Limb (tissue), 2 donors: ENCODE data around the gene ADAMTS1.

Experiments used
- DNase-seq, 2 donors: peaks; one replicate each; pipeline ENCODE4 v3.0.0-alpha.2; 2016; ENCODE audit errors: extremely low spot score in 2 of 2

Gene ADAMTS1

DNA sequence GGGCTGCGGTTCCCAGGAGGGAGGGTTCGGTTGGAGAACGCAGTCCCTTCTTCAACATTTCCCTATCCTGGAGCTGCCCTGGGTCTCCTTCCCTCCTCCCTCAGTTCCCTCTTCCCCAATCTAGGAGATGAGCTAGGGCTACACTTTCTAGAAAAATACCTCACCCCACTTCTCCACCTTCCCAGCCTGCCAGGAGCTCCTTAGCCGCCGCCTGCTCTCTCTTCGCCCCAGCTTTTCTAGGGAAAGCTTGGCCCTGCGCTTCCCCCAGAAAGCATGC lies 488 bp upstream of the ADAMTS1 start:
- no peak for DNase-seq

GRCh38 chr21:26844258-26845065 lies 747 bp downstream of the ADAMTS1 start:
- DNase-seq = peak in 1 of 2 donors; percentile 78

- DNase-seq = peak in 1 of 2 donors; percentile 45
Measured at GRCh38 chr21:26843933-26844257, 1.3 kb downstream of the ADAMTS1 start.

GRCh38 chr21:26842974-26843932 lies 2.0 kb downstream of the ADAMTS1 start:
- peak; percentile 93 to 94 for DNase-seq

DNA sequence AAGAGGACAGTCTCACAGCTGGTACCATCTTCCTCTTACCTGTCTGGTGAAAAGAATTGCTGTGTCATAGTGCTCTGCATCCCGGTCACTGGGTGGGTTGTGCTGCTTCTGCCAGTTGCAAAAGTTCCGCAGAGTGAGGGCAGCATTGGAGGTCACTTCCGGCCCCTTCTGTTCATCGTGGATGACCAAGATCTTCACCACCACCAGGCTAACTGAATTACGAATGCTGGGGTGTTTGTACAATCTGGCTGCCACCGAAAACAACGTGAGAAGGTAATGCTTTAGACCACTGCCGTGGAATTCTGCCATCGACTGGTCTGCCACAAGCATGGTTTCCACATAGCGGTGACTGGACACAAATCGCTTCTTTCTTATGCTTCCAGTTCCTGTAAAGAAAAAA lies 2.9 kb downstream of the ADAMTS1 start:
- no peak for DNase-seq

DNA sequence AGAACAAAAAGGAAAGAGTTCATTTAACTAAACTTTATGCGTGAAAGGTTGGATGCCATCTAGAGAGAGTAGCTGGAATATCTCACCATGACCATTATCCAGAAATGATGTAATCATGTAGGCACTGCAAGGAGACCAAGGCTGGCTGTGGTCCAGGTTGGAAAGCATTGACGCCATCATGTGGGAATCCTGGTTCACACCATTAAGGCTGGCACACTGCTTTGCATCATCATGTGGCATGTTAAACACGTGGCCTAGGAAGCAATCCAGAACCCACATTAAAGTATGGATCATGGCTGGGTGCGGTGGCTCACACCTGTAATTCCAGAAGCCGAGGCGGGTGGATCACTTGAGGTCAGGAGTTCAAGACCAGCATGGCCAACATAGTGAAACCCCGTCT lies 4.3 kb downstream of the ADAMTS1 start:
- no peak for DNase-seq

DNA sequence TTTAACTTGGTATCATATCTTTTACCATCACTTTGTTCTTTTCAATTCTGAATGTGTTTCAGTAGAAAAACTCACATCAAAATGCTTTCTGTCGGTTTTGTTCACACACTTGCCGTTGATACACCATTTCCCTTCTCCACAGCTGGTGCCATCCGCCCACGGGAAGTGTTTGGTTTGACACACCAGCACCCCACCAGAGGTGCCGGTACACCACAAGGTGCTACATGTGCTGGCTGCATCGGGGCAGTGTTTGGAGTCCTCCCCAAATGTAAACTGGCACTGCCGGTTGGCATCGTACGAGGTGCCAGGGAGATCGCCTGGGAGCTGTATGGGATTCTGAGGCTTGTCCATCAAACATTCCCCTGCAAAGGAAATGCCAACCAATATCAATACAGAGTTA lies 5.0 kb downstream of the ADAMTS1 start:
- DNase-seq = no peak

- DNase-seq = no peak
Measured at GRCh38 chr21:26837539-26837938, 7.7 kb downstream of the ADAMTS1 start.

DNA sequence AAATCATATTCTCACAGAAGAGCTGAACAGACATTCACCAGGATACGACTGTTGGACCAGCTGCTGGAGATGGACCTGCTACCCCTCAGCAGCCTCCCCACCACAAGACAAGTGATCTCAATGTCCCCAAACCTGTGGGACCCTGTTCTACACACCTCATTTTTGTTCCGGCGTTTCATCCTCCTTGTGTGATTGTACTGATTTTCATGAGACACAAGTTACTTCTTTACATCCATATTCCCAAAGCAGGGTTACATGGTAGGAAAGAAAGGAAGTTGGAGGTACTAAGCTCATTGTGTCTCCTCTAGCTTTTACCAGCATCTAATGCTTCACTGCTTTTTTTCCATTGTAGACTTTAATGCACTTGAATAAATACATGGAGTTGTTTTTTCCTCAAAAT lies 8.7 kb downstream of the ADAMTS1 start:
- no peak for DNase-seq

DNA sequence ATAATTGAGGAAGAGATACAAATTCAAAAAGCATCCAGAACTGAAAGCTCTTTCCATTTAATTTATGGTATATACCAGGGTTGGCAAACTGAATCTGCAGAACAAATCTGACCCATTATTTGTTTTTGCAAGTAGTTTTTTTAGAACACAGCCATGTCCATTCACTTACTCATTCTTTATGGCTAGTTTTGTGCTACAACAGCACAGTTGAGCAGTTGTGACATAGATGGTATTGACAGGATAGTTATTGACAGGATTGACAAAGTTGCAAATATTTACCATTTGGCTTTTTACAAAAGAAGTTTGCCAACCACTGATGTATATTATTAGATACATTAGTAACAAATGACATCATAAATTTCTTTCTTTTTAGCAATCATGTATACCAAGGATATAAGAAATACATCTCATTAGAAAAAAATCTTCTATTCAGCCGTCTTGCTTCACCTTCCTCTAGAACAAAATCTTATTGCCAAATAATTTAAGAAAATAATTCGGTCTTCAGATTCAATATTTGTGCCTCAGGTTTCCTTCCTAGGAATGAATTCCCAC lies 9.4 kb downstream of the ADAMTS1 start:
- no peak for DNase-seq

GRCh38 chr21:26835027-26835713 lies 10.0 kb downstream of the ADAMTS1 start:
- DNase-seq = no peak

GRCh38 chr21:26834181-26834905 lies 10.9 kb downstream of the ADAMTS1 start:
- no peak for DNase-seq

DNA sequence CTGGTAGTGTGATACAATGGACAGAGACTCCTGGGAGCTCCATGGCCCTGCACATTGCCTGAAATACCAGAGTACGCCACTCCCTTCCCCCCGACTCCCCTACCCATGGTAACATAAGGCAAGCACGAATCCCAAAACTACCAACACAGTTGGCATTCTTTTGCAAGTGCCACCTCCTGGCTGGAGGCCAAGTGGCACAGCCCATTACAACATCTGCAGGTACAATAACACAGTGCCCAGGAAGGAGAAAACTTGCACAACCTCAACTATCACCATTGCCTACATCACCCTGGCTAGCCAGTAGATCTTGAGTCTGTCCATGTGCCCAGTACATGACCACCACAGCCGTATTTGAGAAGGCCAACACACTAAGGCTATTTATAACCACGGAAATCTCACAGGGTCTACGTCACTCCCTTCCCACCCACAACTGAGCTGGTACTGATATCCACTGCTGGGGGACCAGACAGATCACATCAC lies 11.7 kb downstream of the ADAMTS1 start:
- no peak for DNase-seq

DNA sequence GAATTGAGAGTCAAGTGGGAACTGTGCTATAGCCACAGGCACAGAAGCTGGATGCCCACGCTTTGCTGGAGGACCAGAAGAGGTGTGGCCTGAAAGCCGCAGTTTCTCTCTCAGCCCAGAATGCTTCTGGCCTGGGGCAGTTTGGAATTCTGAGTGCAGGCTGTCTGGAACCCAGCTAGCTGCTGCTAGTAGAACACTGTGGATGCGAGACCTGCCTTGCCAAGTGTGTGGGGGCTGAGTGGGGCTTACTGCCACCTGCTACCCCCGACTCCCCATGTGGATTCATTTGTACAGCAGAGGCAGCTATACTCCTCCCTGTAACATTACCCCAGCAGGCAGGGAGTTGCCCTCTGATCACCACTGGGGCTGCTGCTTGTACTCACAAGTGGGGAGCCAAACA lies 12.2 kb downstream of the ADAMTS1 start:
- no peak for DNase-seq

- DNase-seq = no peak
Measured at GRCh38 chr21:26832546-26832945, 12.7 kb downstream of the ADAMTS1 start.

DNA sequence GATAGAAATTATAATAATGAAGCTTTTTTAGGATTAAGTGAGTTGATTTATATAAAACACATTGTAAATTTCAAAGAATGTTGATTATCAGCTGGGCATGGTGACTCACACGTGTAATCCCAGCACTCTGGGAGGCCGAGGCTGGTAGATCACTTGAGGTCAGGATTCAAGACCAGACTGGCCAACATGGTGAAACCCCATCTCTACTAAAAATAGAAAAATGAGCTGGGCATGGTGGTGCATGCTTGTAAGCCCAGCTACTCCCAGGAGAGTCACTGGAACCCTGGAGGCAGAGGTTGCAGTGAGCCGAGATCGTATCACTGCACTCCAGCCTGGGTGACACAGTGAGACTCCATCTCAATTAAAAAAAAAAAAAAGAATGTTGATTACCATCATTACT lies 18.4 kb downstream of the ADAMTS1 start:
- DNase-seq = no peak

DNA sequence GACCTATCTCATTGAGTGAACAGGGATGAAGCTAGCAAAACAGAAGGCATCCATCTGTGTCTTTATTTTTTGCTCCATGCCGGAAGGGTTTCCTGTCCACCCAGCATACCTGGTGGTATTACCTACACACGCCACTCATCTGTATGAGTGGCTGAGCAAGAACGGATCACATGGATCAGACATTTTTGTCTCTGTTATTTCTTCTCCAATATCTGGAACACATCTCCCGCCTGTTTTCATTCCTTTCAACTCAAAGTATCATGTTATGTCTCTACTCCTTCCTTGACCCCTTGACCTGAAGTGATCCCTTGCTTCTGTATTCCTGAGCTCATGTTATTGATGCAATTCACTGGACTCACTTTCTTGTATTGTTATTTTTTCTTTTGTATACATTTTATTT lies 24.7 kb downstream of the ADAMTS1 start:
- no peak for DNase-seq

DNA sequence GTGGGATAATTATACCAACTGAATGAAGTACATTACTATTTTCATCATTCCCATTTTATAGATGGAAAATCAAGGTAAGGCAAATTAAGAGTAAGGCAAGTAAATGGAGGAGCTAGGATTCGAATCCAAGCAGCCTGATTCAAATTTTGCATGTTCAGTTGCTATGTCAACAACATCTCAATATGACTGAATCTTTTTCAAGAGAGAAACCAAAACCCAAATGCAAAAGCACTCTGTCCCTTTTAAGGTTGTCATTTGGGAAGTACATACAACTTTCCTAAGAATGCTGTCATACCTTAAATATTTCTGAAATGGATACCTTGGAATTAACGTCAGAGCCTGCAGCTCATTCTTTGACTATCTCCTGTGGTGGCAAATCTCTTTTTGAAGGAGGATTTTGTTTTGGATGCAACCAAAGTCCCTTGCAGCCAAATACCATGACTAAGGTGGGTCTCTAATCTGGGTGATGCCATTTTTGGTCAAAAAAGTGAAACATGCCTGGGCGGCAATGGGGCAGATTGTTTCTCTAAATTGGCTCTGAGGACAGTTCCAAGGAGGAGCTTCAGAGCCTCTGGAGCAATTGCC lies 25.4 kb downstream of the ADAMTS1 start:
- no peak for DNase-seq

- no peak for DNase-seq
Measured at GRCh38 chr21:26818906-26819305, 26.3 kb downstream of the ADAMTS1 start.

DNA sequence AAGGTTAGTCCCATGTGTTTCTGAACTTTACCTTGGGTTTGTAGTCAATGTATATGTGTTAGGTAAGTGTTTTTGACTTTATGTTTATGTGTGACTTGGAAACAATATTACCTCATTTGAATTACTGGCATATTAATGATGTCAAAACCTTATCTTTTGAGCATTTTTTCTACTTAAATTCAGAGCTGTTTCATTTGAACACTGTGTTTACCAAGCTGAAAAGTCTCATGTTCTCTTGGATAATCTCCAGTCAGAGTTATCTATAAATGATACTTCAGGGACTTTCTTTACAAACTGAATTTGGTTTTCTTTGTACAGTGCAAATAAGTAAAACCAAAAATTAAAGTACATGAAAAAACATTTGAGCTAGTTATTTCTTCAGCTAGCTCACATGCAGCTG lies 30.0 kb downstream of the ADAMTS1 start:
- DNase-seq = no peak

DNA sequence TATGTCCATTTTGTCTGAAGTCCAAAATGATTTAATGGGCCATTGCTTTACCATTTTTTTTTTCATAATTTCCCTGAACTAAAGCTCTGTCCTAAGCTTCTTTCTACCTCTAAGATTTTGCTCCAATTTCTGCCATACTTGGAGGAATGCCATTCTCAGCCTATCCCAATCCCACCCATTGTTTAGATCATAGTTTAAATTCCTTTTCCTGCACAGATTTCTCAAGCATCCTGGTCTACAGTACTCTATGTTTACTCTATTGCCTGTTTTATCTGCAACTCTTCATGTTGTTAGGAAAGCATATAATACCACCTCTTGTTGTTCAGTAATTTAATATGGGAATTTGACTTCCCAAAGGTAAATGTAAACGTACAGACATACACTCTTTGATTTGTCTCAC lies 30.8 kb downstream of the ADAMTS1 start:
- no peak for DNase-seq
